ENCODE results near the gene TPRA1.
A peak's percentile ranks its signal among the peaks of the same experiment; 100 is the strongest.

TPRA1 gene

DNA sequence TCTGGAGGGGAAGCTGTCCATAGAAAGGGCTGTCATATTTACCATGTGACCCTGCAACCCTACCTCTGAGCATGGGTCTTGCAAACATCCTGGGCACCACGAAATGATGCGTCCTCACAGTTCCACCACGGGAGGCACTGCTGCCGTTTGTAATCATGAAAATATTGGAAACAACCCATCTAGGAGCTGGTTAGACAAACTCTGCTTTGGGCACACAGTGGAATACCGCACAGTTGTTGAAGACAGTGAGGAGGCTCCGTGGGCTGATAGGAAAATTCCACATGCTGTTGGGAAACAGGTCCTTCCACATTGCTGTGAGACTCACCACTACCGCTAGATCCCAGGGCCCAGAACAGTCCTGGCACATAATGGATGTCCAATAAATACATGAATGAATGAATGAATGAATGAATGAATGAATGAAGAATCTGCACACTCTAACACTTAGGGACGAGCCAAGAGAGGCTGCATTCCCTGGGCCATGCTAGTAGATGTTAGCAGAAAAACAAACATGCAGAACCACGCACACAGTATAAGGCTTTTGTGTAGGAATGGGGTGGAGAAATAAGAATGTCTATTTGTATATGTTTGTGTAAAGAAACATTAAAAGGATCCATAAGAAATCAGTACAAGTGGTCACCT lies 40.6 kb downstream of the TPRA1 start:
- no peak overlapping the region for H3K27ac Mint-ChIP-seq
- no peaks in the 10 kb centered on the region for H3K36me3 Mint-ChIP-seq
- DNase-seq, result no peak
- CTCF ChIA-PET, result interaction anchor here (1.7 to 2.0 kb wide), 2 partner anchors 10 to 12 kb away, joined by 5 to 8 read pairs; no protein-coding TSS in a partner anchor
- no peak overlapping the region for H3K4me3 Mint-ChIP-seq
- peaks cover 10% of the 10 kb centered on the region for H3K4me1 Mint-ChIP-seq
- no peaks in the 10 kb centered on the region for H3K9me3 Mint-ChIP-seq
- H3K27me3 Mint-ChIP-seq, result peaks cover 32% of the 10 kb centered on the region

DNA sequence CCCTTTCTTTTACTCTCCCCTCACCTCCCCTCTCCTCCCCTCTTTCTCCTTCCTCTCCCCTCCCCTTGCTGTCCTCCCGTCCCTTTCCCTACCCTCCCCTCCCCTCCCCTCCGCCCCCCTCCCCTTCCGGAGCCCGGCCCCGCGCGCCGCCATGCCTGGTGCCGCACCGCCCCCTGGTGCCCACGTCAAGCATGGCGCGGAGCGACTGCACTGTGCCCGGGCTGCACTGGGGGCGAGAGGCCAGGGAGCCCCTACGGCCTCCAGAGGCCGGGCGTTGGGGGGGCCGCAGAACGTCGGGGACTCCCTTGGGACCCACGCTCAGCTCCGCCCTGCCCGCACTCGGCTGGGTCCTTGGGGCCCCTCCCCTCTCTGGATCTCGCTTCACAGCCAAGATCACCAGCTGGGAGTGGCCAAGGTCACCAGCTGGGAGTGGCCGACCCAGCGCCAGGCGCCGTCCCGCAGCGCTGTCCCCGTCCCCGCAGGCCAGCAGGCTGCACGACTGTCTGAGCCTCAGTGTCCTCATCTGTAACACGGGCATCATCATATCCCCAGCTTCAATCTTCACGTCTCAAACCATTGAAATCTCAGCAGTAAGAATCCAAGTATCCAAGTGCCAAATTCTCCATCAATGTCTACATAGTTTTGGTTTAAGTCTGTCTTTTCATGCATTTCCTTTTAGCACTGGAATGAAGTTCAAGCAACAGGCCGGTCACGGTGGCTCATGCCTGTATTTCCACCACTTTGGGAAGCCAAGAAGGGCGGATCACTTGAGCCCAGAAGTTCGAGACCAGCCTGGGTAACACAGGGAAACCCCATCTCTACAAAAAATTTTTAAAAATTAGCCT lies 42.5 kb downstream of the TPRA1 start:
- Mint-ChIP-seq H3K4me1 (peaks cover 10% of the 10 kb centered on the region), H3K9me3 (no peaks in the 10 kb centered on the region), H3K4me3 (peak overlapping the region; percentile 63), H3K27me3 (peaks cover 40% of the 10 kb centered on the region), H3K36me3 (no peaks in the 10 kb centered on the region), H3K27ac (no peak overlapping the region)
- DNase-seq, result peak; percentile 83
- CTCF ChIA-PET, result interaction anchor here (0.7 to 5.7 kb wide), 17 partner anchors 8 to 1025 kb away, joined by 3 to 28 read pairs (median 3); partner anchors contain the start of gene PLXNA1

DNA sequence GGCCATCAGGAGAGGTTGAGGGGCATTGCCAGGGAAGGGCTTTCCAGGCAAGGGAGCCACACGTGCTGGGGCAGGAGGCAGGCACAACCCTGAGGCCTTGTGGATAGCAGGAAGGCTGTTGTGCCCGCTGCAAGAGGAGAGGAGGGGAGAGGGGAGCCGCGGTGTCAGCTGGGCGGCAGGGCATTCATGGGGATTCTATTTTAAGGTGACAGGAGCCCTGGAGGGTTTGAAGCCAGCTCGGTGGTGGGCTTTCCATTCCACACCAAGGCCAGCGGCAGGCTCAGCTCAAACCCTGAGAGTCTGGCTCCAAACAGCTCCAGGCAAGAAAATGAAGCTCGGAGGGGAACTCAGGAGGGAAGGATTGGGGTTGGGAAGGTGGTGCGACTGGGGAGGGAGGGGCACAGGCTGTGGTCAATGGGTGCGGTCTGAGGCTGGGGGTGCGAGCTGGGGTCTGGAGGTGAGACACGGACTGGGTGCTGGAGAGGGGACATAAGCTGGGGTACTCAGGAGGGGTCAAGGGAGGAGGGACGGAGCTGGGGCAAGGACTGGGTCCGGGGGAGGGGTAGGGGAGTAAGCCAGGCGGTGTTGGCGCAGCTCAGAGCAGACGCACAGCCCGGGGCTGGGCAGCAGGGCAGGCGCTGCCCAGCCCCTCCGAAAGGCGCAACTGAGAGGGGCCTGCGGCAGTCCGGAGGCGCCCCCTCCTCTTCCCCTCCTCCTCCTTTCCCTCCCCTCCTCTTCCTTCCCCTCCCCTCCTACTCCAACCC lies 43.4 kb downstream of the TPRA1 start:
- Mint-ChIP-seq H3K9me3 (no peaks in the 10 kb centered on the region), H3K27me3 (peaks cover 39% of the 10 kb centered on the region), H3K36me3 (no peaks in the 10 kb centered on the region), H3K27ac (no peak overlapping the region), H3K4me1 (peaks cover 10% of the 10 kb centered on the region), H3K4me3 (peak overlapping the region; percentile 57)
- DNase-seq, result no peak
- CTCF ChIA-PET, result interaction anchor here (0.9 to 5.7 kb wide), 13 partner anchors 9 to 1056 kb away, joined by 3 to 28 read pairs (median 3); partner anchors contain the start of gene PLXNA1

DNA sequence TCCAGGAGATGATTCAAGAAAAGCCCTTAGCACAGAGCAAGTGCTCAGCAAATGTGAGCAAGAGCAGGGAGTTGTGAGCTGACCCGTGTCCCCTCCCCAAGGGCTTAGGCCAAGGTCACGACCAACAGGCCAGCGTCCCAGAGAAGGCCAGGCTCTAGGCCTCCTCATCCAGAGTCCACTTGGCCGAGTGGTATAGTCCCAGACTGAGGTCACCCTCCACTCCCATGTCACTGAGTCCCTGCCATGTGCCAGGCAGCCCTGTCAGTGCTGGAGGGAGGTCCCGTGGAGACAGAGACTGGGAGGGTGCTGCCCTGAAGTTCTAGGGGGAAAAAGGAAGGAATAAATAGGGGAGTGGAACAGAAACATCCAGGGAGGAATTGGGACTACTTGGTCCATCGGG lies 44.0 kb downstream of the TPRA1 start:
- CTCF ChIA-PET, result interaction anchor here (0.9 to 5.7 kb wide), 8 partner anchors 9 to 1056 kb away, joined by 3 to 28 read pairs (median 4); partner anchors contain the start of gene PLXNA1
- Mint-ChIP-seq H3K27ac (no peak overlapping the region), H3K9me3 (no peaks in the 10 kb centered on the region), H3K36me3 (no peaks in the 10 kb centered on the region), H3K27me3 (peaks cover 41% of the 10 kb centered on the region), H3K4me3 (peak overlapping the region; percentile 57), H3K4me1 (peaks cover 10% of the 10 kb centered on the region)
- no peak for DNase-seq

DNA sequence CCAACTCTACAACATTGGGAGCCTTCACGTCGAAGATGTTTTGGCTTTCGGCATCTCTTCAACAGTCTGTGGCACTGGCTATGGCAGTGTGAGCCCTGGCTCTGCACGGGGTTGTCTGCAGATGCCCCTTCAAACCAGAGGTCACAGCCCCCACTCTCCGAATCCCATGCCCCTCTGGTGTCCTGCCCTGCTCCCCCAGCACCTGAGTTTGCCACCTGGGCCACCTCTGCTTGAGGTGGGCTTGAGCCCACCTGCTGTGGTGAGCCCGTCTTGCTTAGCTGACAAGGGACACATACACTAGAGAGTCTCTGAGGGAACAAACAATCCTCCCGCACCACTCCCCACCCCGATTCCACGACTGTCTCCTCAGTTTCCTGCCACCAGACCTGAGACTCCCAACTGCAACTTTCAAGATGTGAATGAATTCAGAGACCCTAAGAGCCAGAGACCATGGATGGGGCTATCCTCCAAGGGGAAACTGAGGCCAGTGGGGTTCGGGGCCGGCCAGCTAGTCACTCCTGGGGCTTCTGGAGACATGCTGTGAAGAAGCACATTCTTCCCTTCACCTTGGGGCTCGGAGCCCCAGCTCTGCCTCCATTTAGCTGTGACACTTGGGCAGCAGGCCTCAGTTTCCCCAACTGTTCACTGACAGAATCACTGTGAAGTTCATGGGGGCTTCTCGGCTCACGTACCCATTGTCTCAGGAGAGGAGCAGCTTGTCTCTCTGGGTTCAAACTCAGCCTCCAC lies 44.6 kb downstream of the TPRA1 start:
- H3K27ac Mint-ChIP-seq, result no peak overlapping the region
- H3K4me3 Mint-ChIP-seq, result no peak overlapping the region

DNA sequence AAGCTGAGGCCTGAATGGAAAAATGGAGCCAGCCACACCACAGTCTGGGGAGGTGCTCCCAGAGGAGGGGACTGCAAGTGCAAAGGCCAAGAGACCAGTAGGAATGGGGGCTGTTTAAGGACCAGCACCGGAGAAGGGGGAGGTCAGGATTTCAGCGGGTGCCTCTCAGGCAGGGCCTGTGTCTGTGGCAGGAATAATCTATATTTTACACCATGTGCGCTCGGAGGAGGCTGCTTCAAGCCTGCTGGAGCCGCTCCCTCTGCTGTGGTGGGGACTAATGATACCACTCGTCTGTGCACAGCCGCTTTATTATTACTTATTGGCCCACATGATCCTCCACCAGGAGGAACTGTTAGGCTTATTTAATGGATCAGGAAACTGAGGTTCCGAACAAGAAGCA lies 45.3 kb downstream of the TPRA1 start:
- H3K4me1 Mint-ChIP-seq, result peaks cover 10% of the 10 kb centered on the region
- no peak overlapping the region for H3K4me3 Mint-ChIP-seq
- no peak overlapping the region for H3K27ac Mint-ChIP-seq
- no peaks in the 10 kb centered on the region for H3K9me3 Mint-ChIP-seq
- no peak for DNase-seq
- no peaks in the 10 kb centered on the region for H3K36me3 Mint-ChIP-seq
- CTCF ChIA-PET, result interaction anchor here (0.7 to 5.7 kb wide), 8 partner anchors 9 to 1023 kb away, joined by 3 to 28 read pairs (median 3); no protein-coding TSS in a partner anchor
- H3K27me3 Mint-ChIP-seq, result peaks cover 45% of the 10 kb centered on the region

More for the DNA sequence above, 44.6 kb downstream of the TPRA1 start:
- no peak for DNase-seq
- H3K9me3 Mint-ChIP-seq, result no peaks in the 10 kb centered on the region
- H3K36me3 Mint-ChIP-seq, result no peaks in the 10 kb centered on the region
- CTCF ChIA-PET, result interaction anchor here (0.7 to 5.7 kb wide), 11 partner anchors 8 to 1023 kb away, joined by 3 to 28 read pairs (median 3); no protein-coding TSS in a partner anchor
- peaks cover 10% of the 10 kb centered on the region for H3K4me1 Mint-ChIP-seq
- H3K27me3 Mint-ChIP-seq, result peaks cover 45% of the 10 kb centered on the region

DNA sequence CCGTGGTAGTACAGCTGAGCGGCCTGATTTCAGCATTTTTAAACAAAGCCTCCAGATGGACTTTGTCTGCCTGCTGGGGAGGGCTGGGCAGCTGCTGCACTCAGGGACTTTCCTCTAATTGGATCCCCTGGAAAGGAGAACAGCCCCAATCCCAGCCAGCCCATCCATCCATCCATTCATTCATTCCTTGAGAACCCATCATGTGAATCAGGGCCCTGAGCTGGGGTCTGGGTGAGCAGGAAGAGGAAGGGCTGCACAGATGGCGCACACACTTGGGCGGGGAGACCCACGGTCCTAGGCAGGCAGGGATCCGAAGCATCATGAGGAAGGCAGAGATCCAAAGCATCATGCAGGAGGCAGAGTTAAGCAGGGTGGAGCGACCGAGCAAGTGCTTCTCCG lies 45.7 kb downstream of the TPRA1 start:
- H3K36me3 Mint-ChIP-seq, result no peaks in the 10 kb centered on the region

DNA sequence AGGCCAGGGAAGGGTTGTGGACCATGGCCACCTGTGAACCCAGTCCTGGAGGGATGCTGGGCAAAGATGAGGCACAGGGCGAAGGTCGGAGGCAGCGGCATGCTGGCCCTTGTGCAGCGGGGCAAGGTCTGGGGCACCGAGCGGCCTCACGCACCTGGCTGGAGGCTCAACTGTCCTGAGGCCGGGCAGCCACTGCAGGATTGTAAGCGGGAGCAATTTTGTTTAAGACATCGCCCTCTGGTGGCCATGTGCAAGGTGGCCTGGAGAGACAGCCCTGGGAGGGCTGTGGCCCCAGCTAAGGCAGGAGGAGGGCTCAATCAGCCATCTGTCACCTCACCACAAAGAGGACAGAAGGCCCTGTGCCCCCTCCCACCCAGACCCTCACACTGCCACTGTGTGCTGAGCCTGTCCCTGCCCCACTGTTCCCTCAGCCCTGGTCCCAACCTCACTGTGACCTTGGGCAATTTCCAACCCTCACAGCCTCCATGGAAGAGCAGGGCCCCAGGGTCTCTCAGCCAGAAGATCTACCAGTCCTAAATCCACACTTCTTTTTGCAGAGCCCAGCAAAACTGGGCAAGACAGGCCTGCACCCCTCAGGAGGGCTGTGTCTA lies 46.2 kb downstream of the TPRA1 start:
- peak; percentile 80 for DNase-seq
- peaks cover 10% of the 10 kb centered on the region for H3K4me1 Mint-ChIP-seq
- H3K36me3 Mint-ChIP-seq, result no peaks in the 10 kb centered on the region
- H3K27me3 Mint-ChIP-seq, result peaks cover 45% of the 10 kb centered on the region
- no peak overlapping the region for H3K4me3 Mint-ChIP-seq
- H3K9me3 Mint-ChIP-seq, result no peaks in the 10 kb centered on the region
- no peak overlapping the region for H3K27ac Mint-ChIP-seq
- CTCF ChIA-PET, result interaction anchor here (0.6 to 5.7 kb wide), 5 partner anchors 10 to 865 kb away, joined by 3 to 28 read pairs (median 4); no protein-coding TSS in a partner anchor

More for the DNA sequence above, 45.7 kb downstream of the TPRA1 start:
- CTCF ChIA-PET, result interaction anchor here (0.7 to 5.7 kb wide), 8 partner anchors 8 to 1022 kb away, joined by 3 to 28 read pairs (median 3); no protein-coding TSS in a partner anchor
- peaks cover 45% of the 10 kb centered on the region for H3K27me3 Mint-ChIP-seq
- peaks cover 10% of the 10 kb centered on the region for H3K4me1 Mint-ChIP-seq
- H3K4me3 Mint-ChIP-seq, result no peak overlapping the region
- no peaks in the 10 kb centered on the region for H3K9me3 Mint-ChIP-seq
- DNase-seq, result no peak
- no peak overlapping the region for H3K27ac Mint-ChIP-seq

DNA sequence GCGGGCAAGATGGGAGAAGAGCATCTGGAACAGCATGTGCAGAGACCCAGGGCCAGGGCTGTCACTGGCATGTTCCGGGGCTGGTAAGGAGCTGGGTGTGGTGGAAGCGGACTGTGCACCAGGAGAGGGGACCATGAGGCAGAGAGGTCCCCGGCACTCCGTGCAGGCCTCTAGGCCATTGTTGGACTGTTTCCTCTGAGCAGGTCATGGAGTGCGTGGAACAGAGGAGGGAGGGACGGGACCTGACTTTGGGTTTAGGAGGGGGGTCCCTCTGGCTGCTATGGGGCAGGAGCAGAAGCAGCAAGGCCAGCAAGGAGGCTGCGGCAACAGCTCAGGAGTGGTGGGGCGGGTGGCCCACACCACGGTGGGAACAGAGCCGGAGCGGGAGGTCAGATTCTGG lies 47.1 kb downstream of the TPRA1 start:
- H3K36me3 Mint-ChIP-seq, result no peaks in the 10 kb centered on the region
- peaks cover 43% of the 10 kb centered on the region for H3K27me3 Mint-ChIP-seq
- no peaks in the 10 kb centered on the region for H3K9me3 Mint-ChIP-seq
- peaks cover 10% of the 10 kb centered on the region for H3K4me1 Mint-ChIP-seq
- CTCF ChIA-PET, result interaction anchor here (0.6 to 1.1 kb wide), 4 partner anchors 12 to 880 kb away, joined by 3 read pairs; no protein-coding TSS in a partner anchor
- no peak overlapping the region for H3K4me3 Mint-ChIP-seq
- no peak for DNase-seq
- H3K27ac Mint-ChIP-seq, result no peak overlapping the region

DNA sequence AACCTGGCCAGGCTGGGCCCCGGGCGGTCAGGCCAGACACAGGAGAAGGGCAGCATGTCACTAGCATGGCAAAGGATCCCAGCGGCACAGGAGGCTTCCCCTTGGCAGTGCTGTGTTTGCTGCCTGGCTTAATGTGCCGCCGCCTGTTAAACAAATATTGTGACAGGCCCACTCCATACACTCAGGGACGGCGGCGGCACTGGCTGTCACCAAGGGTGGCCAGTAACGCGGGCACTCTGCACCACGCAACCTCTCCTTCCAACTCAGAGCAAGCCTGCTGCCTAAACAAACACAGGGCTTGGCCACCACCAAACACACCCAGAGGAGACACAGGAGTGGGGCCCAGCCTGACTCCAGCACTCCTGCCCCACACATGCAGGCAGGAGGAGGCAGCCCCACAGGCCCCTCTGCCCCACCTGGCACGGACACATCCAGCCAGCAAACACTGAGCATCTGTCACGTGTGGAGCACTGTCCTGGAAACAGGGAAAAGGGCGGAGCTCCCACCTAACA lies 48.0 kb downstream of the TPRA1 start:
- CTCF ChIA-PET, result interaction anchor here (1.1 kb wide), 1 partner anchor 12 kb away, joined by 3 read pairs; no protein-coding TSS in a partner anchor

DNA sequence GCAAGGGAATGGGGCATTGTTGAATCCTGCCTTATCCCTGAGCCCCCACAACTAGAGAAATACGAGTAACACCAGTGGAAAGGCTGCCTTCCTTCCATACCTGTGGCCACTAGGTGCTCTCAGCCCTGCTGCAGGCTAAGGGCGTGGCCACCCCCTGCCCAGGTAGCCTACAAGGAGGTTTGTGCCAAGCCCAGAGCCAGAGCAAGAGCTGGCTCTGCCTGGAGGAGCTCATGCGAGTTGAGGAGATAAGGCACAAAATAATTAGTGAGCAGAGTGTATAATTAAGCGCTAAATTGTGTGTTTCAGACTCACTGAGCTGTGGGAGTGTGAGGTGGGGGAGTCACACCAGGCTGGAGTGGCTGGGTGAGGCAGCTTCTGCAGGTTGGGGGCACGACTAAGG lies 49.2 kb downstream of the TPRA1 start:
- CTCF ChIA-PET, result no interaction called here
- Mint-ChIP-seq H3K9me3 (no peaks in the 10 kb centered on the region), H3K4me1 (no peaks in the 10 kb centered on the region), H3K36me3 (no peaks in the 10 kb centered on the region), H3K4me3 (no peak overlapping the region), H3K27me3 (peaks cover 50% of the 10 kb centered on the region), H3K27ac (no peak overlapping the region)
- no peak for DNase-seq

More for the DNA sequence above, 48.0 kb downstream of the TPRA1 start:
- DNase-seq, result no peak
- Mint-ChIP-seq H3K4me3 (no peak overlapping the region), H3K27me3 (peaks cover 48% of the 10 kb centered on the region), H3K9me3 (no peaks in the 10 kb centered on the region), H3K27ac (no peak overlapping the region), H3K36me3 (no peaks in the 10 kb centered on the region), H3K4me1 (peaks cover 6% of the 10 kb centered on the region)

DNA sequence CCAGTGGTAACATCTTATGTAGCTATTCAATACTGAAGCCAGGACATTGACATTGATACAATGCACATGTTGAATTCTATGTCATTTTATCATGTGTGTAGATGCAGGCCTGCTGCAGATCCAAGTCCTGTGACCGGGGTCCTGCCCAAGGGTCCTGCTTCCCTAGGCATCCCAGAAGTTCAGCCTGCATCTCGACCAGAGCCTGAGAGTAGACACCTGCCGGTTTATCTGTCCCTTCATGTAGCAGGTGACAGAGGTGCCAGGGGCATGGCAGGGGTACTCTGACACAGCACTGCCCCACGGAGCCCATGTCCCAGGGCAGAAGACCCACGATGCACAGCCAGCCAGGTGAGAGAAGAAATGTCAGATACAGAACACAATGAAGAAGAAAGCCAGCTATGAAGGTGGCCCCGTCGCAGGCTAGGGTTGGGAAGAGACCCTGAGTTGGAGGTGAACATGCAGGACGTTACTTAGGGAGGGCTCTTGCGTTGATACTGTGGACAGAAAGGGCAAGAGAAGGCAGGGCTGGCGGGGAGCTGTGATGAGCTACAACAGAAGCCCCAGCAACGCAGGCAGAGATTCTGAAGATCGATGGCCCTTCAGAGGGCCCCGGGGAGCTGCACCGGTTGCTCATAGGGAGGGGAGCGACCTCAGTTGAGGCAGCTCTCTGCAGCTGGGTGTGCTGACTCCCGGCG lies 51.0 kb downstream of the TPRA1 start:
- no peak for DNase-seq
- no peaks in the 10 kb centered on the region for H3K36me3 Mint-ChIP-seq
- H3K9me3 Mint-ChIP-seq, result no peaks in the 10 kb centered on the region
- H3K4me1 Mint-ChIP-seq, result no peaks in the 10 kb centered on the region
- CTCF ChIA-PET, result interaction anchor here (1.5 kb wide), 1 partner anchor 9 kb away, joined by 5 read pairs; no protein-coding TSS in a partner anchor
- peaks cover 43% of the 10 kb centered on the region for H3K27me3 Mint-ChIP-seq
- H3K4me3 Mint-ChIP-seq, result no peak overlapping the region
- no peak overlapping the region for H3K27ac Mint-ChIP-seq
